Measurements from ENCODE around the gene ARSG. TPM values are rescaled to one million over a fixed set of nuclear protein-coding genes. Genes with fewer than 3 reads are reported as not detected.

Gene ARSG
- total and polyA plus RNA-seq, 9 of the 15 experiments (the other 6 are each of a cell fraction or from before 2014, with no cell fraction given), result 1.0 to 5.6 (median 1.8) TPM

GRCh38 chr17:68247445-68248198 lies 43.7 kb upstream of the ARSG start, which contains the start of gene AMZ2:
Gene AMZ2, plus strand, starts transcription at chr17:68248043. Its CDS starts 2,145 bp downstream, at chr17:68250188.
- peak; percentile 88 for FAIRE-seq
- CTCF ChIA-PET (ENCODE audit: low intra/inter-chr PET ratio), result no interaction called here
- H3K4me1 ChIP-seq (replicated peaks in 1 of 2; ENCODE audit: control insufficient read depth in 2 of 2, insufficient read depth in 2 of 2, low read length in 2 of 2), result peaks cover 8 to 26% of the 10 kb centered on the region in 2 experiments; a peak in 3 of 5 replicates
- TF ChIP-seq ZNF121 (CRISPR knock-in tag; conservative IDR thresholded peaks at IDR 0.05) (peak; percentile 75; the same call in 1 of the 2 replicates), TSC22D4 (tag; IDR thresholded peaks at IDR 0.05) (no peak), CREB3 (tag; conservative IDR thresholded peaks at IDR 0.05; ENCODE audit: low read depth) (no peak), ELF2 (CRISPR knock-in tag; IDR thresholded peaks at IDR 0.05) (no peak), ZNF41 (CRISPR knock-in tag; conservative IDR thresholded peaks at IDR 0.05) (no peak), HMBOX1 (IDR thresholded peaks at IDR 0.05) (no peak), E2F6 (IDR thresholded peaks at IDR 0.05; ENCODE audit: borderline replicate concordance in 1 of 2, extremely low read depth in 1 of 2, insufficient read depth in 1 of 2, insufficient read length in 1 of 2, low read depth in 1 of 2, low read length in 1 of 2, poor library complexity in 1 of 2, severe bottlenecking in 1 of 2) (peak; percentile 69 to 76), ZZZ3 (IDR thresholded peaks at IDR 0.05) (no peak), ZNF717 (CRISPR knock-in tag; IDR thresholded peaks at IDR 0.05) (no peak), RAD21 (CRISPR knock-in tag; conservative IDR thresholded peaks at IDR 0.05 in 1 of 2, IDR thresholded peaks at IDR 0.05 in 1 of 2) (no peak), E2F4 (CRISPR knock-in tag; IDR thresholded peaks at IDR 0.05; ENCODE audit: low read depth) (no peak), ZNF23 (CRISPR knock-in tag; IDR thresholded peaks at IDR 0.05) (no peak), SP1 (CRISPR knock-in tag; IDR thresholded peaks at IDR 0.05) (peak; percentile 89), ZNF76 (CRISPR knock-in tag; IDR thresholded peaks at IDR 0.05; ENCODE audit: borderline replicate concordance) (peak; percentile 11; the same call in 1 of the 2 replicates), MBD2 (IDR thresholded peaks at IDR 0.05; ENCODE audit: borderline replicate concordance, low read depth) (peak; percentile 46; the same call in 1 of the 2 replicates), NR4A1 (CRISPR knock-in tag; IDR thresholded peaks at IDR 0.05) (no peak), NR4A1 (tag; IDR thresholded peaks at IDR 0.05) (no peak), ZNF79 (CRISPR knock-in tag; IDR thresholded peaks at IDR 0.05; ENCODE audit: low read depth) (no peak)

More at GRCh38 chr17:68247445-68248198, 43.7 kb upstream of the ARSG start, which contains the start of gene AMZ2:
- Histone ChIP-seq H3K9me1 (ENCODE audit: control insufficient read depth, insufficient read depth, low read length) (no peaks in the 10 kb centered on the region), H3K36me3 (ENCODE audit: control insufficient read depth, insufficient read depth, low read length) (peaks cover 5% of the 10 kb centered on the region; the same call in 1 of the 3 replicates), H3K27me3 (ENCODE audit: control insufficient read depth in 2 of 2, insufficient read depth in 2 of 2, low read length in 2 of 2) (no peaks in the 10 kb centered on the region), H3K79me2 (ENCODE audit: control insufficient read depth, insufficient read depth, low read length) (peaks cover 11% of the 10 kb centered on the region; the same call in 2 of the 3 replicates), H2AFZ (ENCODE audit: low read depth, low read length) (peak within 1 kb of the TSS; percentile 94), H4K20me1 (replicated peaks; ENCODE audit: control insufficient read depth, insufficient read depth, low read length) (no peaks in the 10 kb centered on the region), H3K9me3 (replicated peaks; ENCODE audit: control insufficient read depth, insufficient read depth, low read depth, low read length) (no peaks in the 10 kb centered on the region), H3K4me2 (ENCODE audit: insufficient read depth, low read length) (peak within 1 kb of the TSS; percentile 90), H3K27ac (ENCODE audit: extremely low read depth, low read depth, low read length) (peak within 1 kb of the TSS; percentile 84), H3K9ac (ENCODE audit: insufficient read depth in 1 of 2, low read depth in 2 of 2, low read length in 2 of 2) (peak within 1 kb of the TSS; percentile 80 to 91), H3K4me3 (peak within 1 kb of the TSS; percentile 77)
- intact Hi-C loops (cut with micrococcal nuclease) (loop anchor here (5.0 to 10.0 kb wide), 2 partner anchors 35 to 73 kb away; no protein-coding TSS in a partner anchor), in situ Hi-C loops (cut with MboI) (no loop called here)
- no TSS peak for BruUV-seq (replicated peaks)
- DNase-seq (ENCODE audit: extremely low read depth in 1 of 4, low spot score in 3 of 4) (peak; percentile 94 to 97 (median 96)), ATAC-seq (peak; percentile 99)
- POLR2A ChIA-PET, result interaction anchor here (0.6 to 1.6 kb wide), 7 partner anchors 33 to 1204 kb away, joined by 3 to 6 read pairs (median 3); no protein-coding TSS in a partner anchor
- WGBS (ENCODE audit: insufficient coverage, low coverage, missing lambda C conversion rate), result under 1% methylated on average over 95 of the region's 97 CpGs
